Ascending aorta (tissue), 2 donors: Measurements from ENCODE around the gene SPIRE2. TPM values are rescaled to one million over a fixed set of nuclear protein-coding genes. Genes with fewer than 3 reads are reported as not detected.
A peak's percentile ranks its signal among the peaks of the same experiment; 100 is the strongest.

Source experiments
- DNase-seq, 2 donors: peaks; one replicate each; pipeline ENCODE4 v3.0.0-alpha.2; 2019; ENCODE audit warnings: low spot score in 2 of 2
- H3K27ac ChIP-seq, 2 donors: fragments of 200-600 bp; sonication (generic); one replicate each; pipeline ENCODE4 v1.5.1; 2016 to 2017; ENCODE audit warnings: mild to moderate bottlenecking in 1 of 2
- H3K27me3 ChIP-seq: fragments of 200-600 bp; sonication (generic); one replicate; pipeline ENCODE4 v1.5.1; 2017
- H3K36me3 ChIP-seq, 2 donors: fragments of 200-600 bp; sonication (generic); one replicate each; pipeline ENCODE4 v1.5.1; 2016
- H3K4me1 ChIP-seq, 2 donors: fragments of 200-600 bp; sonication (generic); one replicate each; pipeline ENCODE4 v1.5.1; 2016 to 2017; ENCODE audit warnings: mild to moderate bottlenecking in 1 of 2
- H3K4me3 ChIP-seq, 2 donors: fragments of 200-600 bp; sonication (generic); one replicate each; pipeline ENCODE4 v1.5.1; 2016 to 2017; ENCODE audit warnings: mild to moderate bottlenecking in 1 of 2
- H3K9me3 ChIP-seq, 2 donors: fragments of 200-600 bp; sonication (generic); one replicate each; pipeline ENCODE4 v1.5.1; 2016
- CTCF ChIP-seq, 3 experiments: fragments of 200-600 bp in 2 of 3; fragments of 450-650 bp in 1 of 3; sonication (generic) in 2 of 3; IDR thresholded peaks; one replicate each; pipeline ENCODE4 v1.5.1; 2016 to 2019; ENCODE audit warnings: antibody characterized with exemption in 3 of 3, mild to moderate bottlenecking in 1 of 3, moderate library complexity in 1 of 3
- intact Hi-C: fragments of 100-400 bp; cut with DNase I; formaldehyde crosslinking; loops from one replicate; pipeline ENCODE4 v1.15.1; 2023
- total RNA-seq: library from RNA; depleted of rRNA; stranded (reverse); fragments of >200 nt; gene quantifications from one replicate; pipeline ENCODE4 v1.1.0, GENCODE V29; 2016

SPIRE2 gene
- total RNA-seq, 1 donor from 2014 or later, result not detected

- no peaks in the 10 kb centered on the region for H3K27me3 ChIP-seq
- no peak overlapping the region for H3K27ac ChIP-seq
- no peak overlapping the region for H3K4me3 ChIP-seq
- H3K36me3 ChIP-seq, result no peaks in the 10 kb centered on the region
- H3K9me3 ChIP-seq, result no peaks in the 10 kb centered on the region
- H3K4me1 ChIP-seq, result no peaks in the 10 kb centered on the region
- TF ChIP-seq CTCF (IDR thresholded peaks at IDR 0.05), result no peak
- no peak for DNase-seq
- intact Hi-C loops, result loop anchor here (10.0 kb wide), 1 partner anchor 101 kb away; no protein-coding TSS in a partner anchor
These were observed 27.1 kb downstream of the SPIRE2 start for GRCh38 chr16:89855301-89855945.

GRCh38 chr16:89855986-89856385 lies 27.7 kb downstream of the SPIRE2 start:
- no peak for DNase-seq
- H3K9me3 ChIP-seq, result no peaks in the 10 kb centered on the region
- no peak overlapping the region for H3K4me3 ChIP-seq

GRCh38 chr16:89858973-89859614 lies 30.8 kb downstream of the SPIRE2 start:
- intact Hi-C loops, result loop anchor here (10.0 kb wide), 1 partner anchor 104 kb away; no protein-coding TSS in a partner anchor

More at GRCh38 chr16:89855986-89856385, 27.7 kb downstream of the SPIRE2 start:
- intact Hi-C loops, result loop anchor here (10.0 kb wide), 1 partner anchor 101 kb away; no protein-coding TSS in a partner anchor
- Histone ChIP-seq H3K27me3 (no peaks in the 10 kb centered on the region), H3K27ac (no peak overlapping the region), H3K36me3 (no peaks in the 10 kb centered on the region), H3K4me1 (no peaks in the 10 kb centered on the region)
- TF ChIP-seq CTCF (IDR thresholded peaks at IDR 0.05), result no peak

GRCh38 chr16:89859615-89860007 lies 31.3 kb downstream of the SPIRE2 start:
- Histone ChIP-seq H3K9me3 (no peaks in the 10 kb centered on the region), H3K27me3 (no peaks in the 10 kb centered on the region), H3K4me3 (no peak overlapping the region), H3K27ac (no peak overlapping the region), H3K36me3 (no peaks in the 10 kb centered on the region), H3K4me1 (no peaks in the 10 kb centered on the region)
- no peak for DNase-seq
- no peak for TF ChIP-seq CTCF (IDR thresholded peaks at IDR 0.05)
- intact Hi-C loops, result loop anchor here (10.0 kb wide), 1 partner anchor 105 kb away; no protein-coding TSS in a partner anchor

More at GRCh38 chr16:89858973-89859614, 30.8 kb downstream of the SPIRE2 start:
- TF ChIP-seq CTCF (IDR thresholded peaks at IDR 0.05), result no peak
- no peak for DNase-seq
- Histone ChIP-seq H3K4me3 (no peak overlapping the region), H3K36me3 (no peaks in the 10 kb centered on the region), H3K4me1 (no peaks in the 10 kb centered on the region), H3K9me3 (no peaks in the 10 kb centered on the region), H3K27me3 (no peaks in the 10 kb centered on the region), H3K27ac (no peak overlapping the region)

- TF ChIP-seq CTCF (IDR thresholded peaks at IDR 0.05), result peak; percentile 85 to 97 (median 90)
- no peaks in the 10 kb centered on the region for H3K36me3 ChIP-seq
- no peak overlapping the region for H3K4me3 ChIP-seq
- H3K9me3 ChIP-seq, result no peaks in the 10 kb centered on the region
- no peak overlapping the region for H3K27ac ChIP-seq
- intact Hi-C loops, result no loop called here
- H3K4me1 ChIP-seq, result no peaks in the 10 kb centered on the region
- no peaks in the 10 kb centered on the region for H3K27me3 ChIP-seq
- no peak for DNase-seq
These were observed 32.6 kb downstream of the SPIRE2 start for GRCh38 chr16:89860747-89861304.
